ENCODE data around the gene SCO2.

GRCh38 chr22:50483106-50483505 lies 42.3 kb downstream of the SCO2 start:
- TF ChIP-seq POLR2A (IDR thresholded peaks at IDR 0.05; ENCODE audit: borderline replicate concordance, extremely low read depth, insufficient read depth, insufficient read length) (no peak), REST (IDR thresholded peaks at IDR 0.05; ENCODE audit: low read depth) (no peak), EZH2 (IDR thresholded peaks at IDR 0.05) (no peak), POLR2AphosphoS5 (IDR thresholded peaks at IDR 0.05; ENCODE audit: low read depth, low read length) (no peak), CTCF (IDR thresholded peaks at IDR 0.05 in 2 of 3, conservative IDR thresholded peaks at IDR 0.05 in 1 of 3; ENCODE audit: borderline replicate concordance in 1 of 3, insufficient read depth in 1 of 3, low read depth in 2 of 3, low read length in 2 of 3) (no peak), RAD21 (IDR thresholded peaks at IDR 0.05; ENCODE audit: low read depth) (no peak), JUND (IDR thresholded peaks at IDR 0.05) (no peak), MAX (IDR thresholded peaks at IDR 0.05) (no peak), ZFX (IDR thresholded peaks at IDR 0.05) (no peak), SP1 (IDR thresholded peaks at IDR 0.05; ENCODE audit: low read depth) (no peak), EZH2phosphoT487 (IDR thresholded peaks at IDR 0.05; ENCODE audit: borderline replicate concordance) (no peak)

Measured in HCT116 (cell line).